Measurements from ENCODE around the gene SBNO2. TPM values are rescaled to one million over a fixed set of nuclear protein-coding genes. Genes with fewer than 3 reads are reported as not detected.

Gene SBNO2
- total RNA-seq, 1 donor from 2014 or later = 54.0 TPM

DNA sequence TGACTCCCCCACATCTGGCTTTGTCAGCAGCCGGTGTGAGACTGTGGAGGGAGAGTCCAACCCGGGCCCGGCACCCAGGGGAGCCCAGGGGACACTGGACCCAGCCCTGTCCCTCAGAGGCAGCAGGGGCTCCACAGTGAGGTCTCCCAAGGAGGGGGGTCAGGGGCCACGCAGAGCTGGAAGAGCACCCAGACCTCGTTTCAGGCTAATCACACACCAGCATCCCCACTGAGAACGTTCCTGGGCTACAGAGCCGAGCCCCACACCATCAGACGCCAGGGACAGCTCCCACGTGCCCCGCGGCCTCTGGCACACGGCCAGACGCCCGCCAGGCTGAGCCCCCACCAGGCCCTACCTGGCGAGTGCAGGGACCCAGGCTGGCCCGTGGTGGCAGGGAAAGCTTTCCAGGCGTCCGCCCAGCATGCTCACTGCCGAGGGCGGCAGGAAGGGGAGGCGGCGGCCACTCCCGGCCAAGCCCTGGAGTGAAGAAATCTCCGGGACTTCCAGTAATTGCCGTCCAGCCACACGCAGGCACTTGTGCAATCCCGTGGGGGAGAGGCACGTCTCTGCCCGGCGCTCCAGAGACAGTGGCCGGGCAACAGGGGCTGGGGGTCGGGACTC, 19.2 kb downstream of the SBNO2 start:
- intact Hi-C loops (cut with DNase I) = no loop called here
- peaks cover 0 to 10% of the 10 kb centered on the region in 2 donors for H3K36me3 ChIP-seq
- peaks cover 65% of the 10 kb centered on the region for H3K4me1 ChIP-seq
- TF ChIP-seq, protein P1, sequence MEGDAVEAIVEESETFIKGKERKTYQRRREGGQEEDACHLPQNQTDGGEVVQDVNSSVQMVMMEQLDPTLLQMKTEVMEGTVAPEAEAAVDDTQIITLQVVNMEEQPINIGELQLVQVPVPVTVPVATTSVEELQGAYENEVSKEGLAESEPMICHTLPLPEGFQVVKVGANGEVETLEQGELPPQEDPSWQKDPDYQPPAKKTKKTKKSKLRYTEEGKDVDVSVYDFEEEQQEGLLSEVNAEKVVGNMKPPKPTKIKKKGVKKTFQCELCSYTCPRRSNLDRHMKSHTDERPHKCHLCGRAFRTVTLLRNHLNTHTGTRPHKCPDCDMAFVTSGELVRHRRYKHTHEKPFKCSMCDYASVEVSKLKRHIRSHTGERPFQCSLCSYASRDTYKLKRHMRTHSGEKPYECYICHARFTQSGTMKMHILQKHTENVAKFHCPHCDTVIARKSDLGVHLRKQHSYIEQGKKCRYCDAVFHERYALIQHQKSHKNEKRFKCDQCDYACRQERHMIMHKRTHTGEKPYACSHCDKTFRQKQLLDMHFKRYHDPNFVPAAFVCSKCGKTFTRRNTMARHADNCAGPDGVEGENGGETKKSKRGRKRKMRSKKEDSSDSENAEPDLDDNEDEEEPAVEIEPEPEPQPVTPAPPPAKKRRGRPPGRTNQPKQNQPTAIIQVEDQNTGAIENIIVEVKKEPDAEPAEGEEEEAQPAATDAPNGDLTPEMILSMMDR (IDR thresholded peaks at IDR 0.05) = no peak
- TF ChIP-seq POLR2AphosphoS5 (IDR thresholded peaks at IDR 0.05; ENCODE audit: insufficient read depth in 1 of 2, low read depth in 1 of 2) = peak; percentile 89 to 96
- TF ChIP-seq POLR2A (IDR thresholded peaks at IDR 0.05) = peak in 1 of 2 donors; percentile 25
- peak overlapping the region; percentile 26 to 42 for H3K4me3 ChIP-seq
- H3K27ac ChIP-seq = peak overlapping the region; percentile 92
- H3K27me3 ChIP-seq = no peaks in the 10 kb centered on the region
- no peaks in the 10 kb centered on the region for H3K9me3 ChIP-seq
- DNase-seq (ENCODE audit: extremely low spot score in 2 of 2) = no peak

DNA sequence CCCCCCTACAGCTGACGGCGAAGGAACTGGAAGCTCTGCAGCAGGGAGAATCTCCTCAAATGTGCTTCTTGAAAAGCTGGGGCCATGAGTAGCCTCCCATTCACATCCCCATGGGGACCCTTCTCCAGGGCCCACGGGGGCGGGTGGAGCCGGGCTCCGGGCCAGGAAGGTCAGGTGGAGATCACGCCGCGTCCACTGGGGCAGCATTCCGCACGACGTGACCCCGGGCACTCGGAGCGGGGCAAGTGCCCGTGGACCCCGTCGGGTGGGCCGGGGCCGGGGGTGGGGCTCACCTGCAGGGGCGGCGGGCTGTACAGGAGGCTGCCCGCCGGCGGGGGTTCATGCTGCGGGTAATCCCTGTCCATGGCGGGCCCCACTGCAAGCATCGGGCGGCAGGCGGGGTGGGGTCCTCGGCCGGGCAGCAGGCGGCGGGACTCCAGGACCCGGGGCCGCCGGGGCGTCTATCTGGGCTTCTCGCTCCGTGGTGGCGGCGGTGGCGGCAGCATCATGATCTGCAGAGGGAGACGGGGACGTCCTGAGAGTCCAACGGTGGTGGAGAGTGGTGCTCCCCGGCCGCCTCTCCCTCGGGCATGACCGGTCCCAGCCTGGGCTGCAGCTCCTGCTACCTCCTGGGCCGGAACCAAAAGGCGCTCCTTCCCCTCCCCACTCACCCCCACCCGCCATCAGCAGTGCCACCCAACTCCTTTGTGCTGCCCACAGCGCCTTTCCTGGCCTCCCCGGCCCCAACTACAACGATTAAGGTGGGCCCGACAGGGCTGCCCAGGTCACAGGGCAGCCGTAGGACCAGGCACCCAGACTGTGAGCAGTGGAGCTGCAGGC, 20.0 kb downstream of the SBNO2 start:
- H3K9me3 ChIP-seq = no peaks in the 10 kb centered on the region
- peaks cover 71% of the 10 kb centered on the region for H3K4me1 ChIP-seq
- TF ChIP-seq, protein P1 (IDR thresholded peaks at IDR 0.05) = no peak
- TF ChIP-seq POLR2A (IDR thresholded peaks at IDR 0.05) (no peak), POLR2AphosphoS5 (IDR thresholded peaks at IDR 0.05; ENCODE audit: insufficient read depth in 1 of 2, low read depth in 1 of 2) (no peak)
- peak overlapping the region; percentile 92 for H3K27ac ChIP-seq
- H3K4me3 ChIP-seq = peak overlapping the region; percentile 26 to 42
- H3K36me3 ChIP-seq = peaks cover 0 to 10% of the 10 kb centered on the region in 2 donors
- H3K27me3 ChIP-seq = no peaks in the 10 kb centered on the region
- no peak for DNase-seq (ENCODE audit: extremely low spot score in 2 of 2)
- intact Hi-C loops (cut with DNase I) = no loop called here

DNA sequence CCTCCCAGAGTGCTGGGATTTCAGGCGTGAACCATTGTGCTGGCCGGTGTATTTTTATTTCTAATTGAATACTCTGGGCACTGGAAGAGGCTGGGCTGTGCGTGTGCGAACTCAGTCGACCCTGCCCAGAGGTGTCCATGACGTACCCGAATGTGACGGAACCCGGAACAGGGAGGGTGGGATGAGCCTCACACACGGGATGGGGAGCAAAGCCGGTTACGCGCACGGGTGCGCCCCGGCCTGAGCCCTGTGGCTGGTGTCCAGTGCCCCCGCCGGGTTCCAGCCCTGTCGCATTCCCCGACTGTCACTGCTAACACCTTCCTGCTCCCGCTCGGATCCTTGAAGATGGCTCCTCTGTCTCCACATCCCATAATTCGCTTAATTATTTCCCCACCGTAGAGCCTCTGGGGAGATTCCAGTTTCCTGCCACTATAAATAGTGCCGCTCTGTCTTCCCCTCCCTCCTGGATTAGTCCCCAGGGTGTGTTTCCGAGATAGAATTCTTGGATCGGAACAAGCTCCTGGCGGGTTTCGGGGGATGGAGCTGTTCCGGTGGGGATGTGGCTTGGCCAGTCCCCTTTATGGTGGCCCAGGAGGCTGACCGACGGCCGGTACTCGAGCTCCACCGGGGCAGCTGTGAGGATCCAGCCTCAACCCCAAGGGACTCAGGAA, 22.0 kb downstream of the SBNO2 start:
- Histone ChIP-seq H3K27me3 (no peaks in the 10 kb centered on the region), H3K36me3 (peaks cover 0 to 10% of the 10 kb centered on the region in 2 donors), H3K27ac (peak overlapping the region; percentile 46), H3K9me3 (no peaks in the 10 kb centered on the region), H3K4me3 (no peak overlapping the region), H3K4me1 (peaks cover 79% of the 10 kb centered on the region)
- TF ChIP-seq, protein P1 (IDR thresholded peaks at IDR 0.05) = no peak
- TF ChIP-seq POLR2A (IDR thresholded peaks at IDR 0.05) = no peak
- TF ChIP-seq POLR2AphosphoS5 (IDR thresholded peaks at IDR 0.05; ENCODE audit: insufficient read depth in 1 of 2, low read depth in 1 of 2) = peak in 1 of 2 donors; percentile 43
- DNase-seq (ENCODE audit: extremely low spot score in 2 of 2) = no peak
- intact Hi-C loops (cut with DNase I) = no loop called here

DNA sequence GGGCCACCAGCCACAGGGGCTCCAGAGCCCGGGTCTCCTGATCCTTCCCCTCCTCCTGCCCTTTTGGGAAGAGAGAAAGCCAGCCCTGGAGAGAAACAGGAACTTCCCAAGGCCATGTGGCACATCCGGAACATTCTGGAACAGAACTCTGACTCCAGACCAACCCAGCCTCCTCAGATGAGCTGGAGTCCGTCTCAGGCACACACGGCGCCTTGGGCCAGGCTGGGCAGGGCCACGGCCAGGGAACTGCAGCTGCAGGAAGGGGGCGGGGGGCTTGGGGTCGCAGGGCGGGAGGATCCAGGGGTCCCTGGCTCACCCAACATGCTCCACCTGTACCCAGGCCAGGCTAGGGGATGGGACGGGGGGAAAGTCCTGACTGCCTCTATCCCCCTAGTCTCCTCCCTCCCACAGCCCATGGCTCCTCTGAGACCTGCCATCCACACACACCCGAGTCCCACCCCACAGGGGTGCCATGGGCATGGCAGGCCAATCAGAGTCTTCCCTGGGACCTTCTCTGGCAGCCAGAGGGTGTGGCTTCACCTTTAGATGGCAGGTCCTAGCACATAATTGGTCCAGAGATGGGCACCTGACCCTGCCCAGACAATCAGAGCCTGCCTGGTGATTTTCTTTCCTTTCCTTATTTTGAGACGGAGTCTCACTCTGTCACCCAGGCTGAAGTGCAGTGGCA, 22.9 kb downstream of the SBNO2 start:
- H3K9me3 ChIP-seq = no peaks in the 10 kb centered on the region
- no peaks in the 10 kb centered on the region for H3K27me3 ChIP-seq
- peaks cover 71% of the 10 kb centered on the region for H3K4me1 ChIP-seq
- H3K27ac ChIP-seq = peak overlapping the region; percentile 46
- DNase-seq (ENCODE audit: extremely low spot score in 2 of 2) = no peak
- peaks cover 0 to 10% of the 10 kb centered on the region in 2 donors for H3K36me3 ChIP-seq
- TF ChIP-seq, protein P1 (IDR thresholded peaks at IDR 0.05) = no peak
- TF ChIP-seq POLR2AphosphoS5 (IDR thresholded peaks at IDR 0.05; ENCODE audit: insufficient read depth in 1 of 2, low read depth in 1 of 2) (no peak), POLR2A (IDR thresholded peaks at IDR 0.05) (no peak)
- intact Hi-C loops (cut with DNase I) = no loop called here
- no peak overlapping the region for H3K4me3 ChIP-seq

Data from vagina (tissue), 2 donors.